Ishikawa (cell line): ENCODE measurements around the gene BANF2.

Source experiments
- CEBPB ChIP-seq: IDR thresholded peaks from 2 replicates; pipeline ENCODE4 v1.6.1; 2012
- CREB1 ChIP-seq: IDR thresholded peaks from 2 replicates; pipeline ENCODE4 v1.6.1; 2012; ENCODE audit warnings: low read depth
- EGR1 ChIP-seq: IDR thresholded peaks from 2 replicates; pipeline ENCODE4 v1.6.1; 2012
- EP300 ChIP-seq: IDR thresholded peaks from 2 replicates; pipeline ENCODE4 v1.6.1; 2012; ENCODE audit warnings: borderline replicate concordance
- FOXM1 ChIP-seq: IDR thresholded peaks from 2 replicates; pipeline ENCODE4 v1.6.1; 2012; ENCODE audit warnings: low read depth, borderline replicate concordance
- MAX ChIP-seq: IDR thresholded peaks from 2 replicates; pipeline ENCODE4 v1.6.1; 2012
- NFIC ChIP-seq: IDR thresholded peaks from 2 replicates; pipeline ENCODE4 v1.6.1; 2012
- RAD21 ChIP-seq: IDR thresholded peaks from 2 replicates; pipeline ENCODE4 v1.6.1; 2012; ENCODE audit warnings: low read depth
- TAF1 ChIP-seq: IDR thresholded peaks from 2 replicates; pipeline ENCODE4 v1.6.1; 2012; ENCODE audit warnings: low read depth, mild to moderate bottlenecking
- TCF12 ChIP-seq: IDR thresholded peaks from 2 replicates; pipeline ENCODE4 v1.6.1; 2012; ENCODE audit warnings: low read depth
- TEAD4 ChIP-seq: IDR thresholded peaks from 2 replicates; pipeline ENCODE4 v1.6.1; 2012
- YY1 ChIP-seq: IDR thresholded peaks from 2 replicates; pipeline ENCODE4 v1.6.1; 2012; ENCODE audit warnings: low read depth
- ZBTB7A ChIP-seq: IDR thresholded peaks from 2 replicates; pipeline ENCODE4 v1.6.1; 2012; ENCODE audit warnings: low read depth
- TF ChIP-seq, protein P1 (sequence below): IDR thresholded peaks from 2 replicates; pipeline ENCODE4 v1.6.1; 2012; ENCODE audit warnings: low read depth, mild to moderate bottlenecking
- TF ChIP-seq, protein P2 (sequence below): IDR thresholded peaks from 2 replicates; pipeline ENCODE4 v1.6.1; 2012

Gene BANF2

DNA sequence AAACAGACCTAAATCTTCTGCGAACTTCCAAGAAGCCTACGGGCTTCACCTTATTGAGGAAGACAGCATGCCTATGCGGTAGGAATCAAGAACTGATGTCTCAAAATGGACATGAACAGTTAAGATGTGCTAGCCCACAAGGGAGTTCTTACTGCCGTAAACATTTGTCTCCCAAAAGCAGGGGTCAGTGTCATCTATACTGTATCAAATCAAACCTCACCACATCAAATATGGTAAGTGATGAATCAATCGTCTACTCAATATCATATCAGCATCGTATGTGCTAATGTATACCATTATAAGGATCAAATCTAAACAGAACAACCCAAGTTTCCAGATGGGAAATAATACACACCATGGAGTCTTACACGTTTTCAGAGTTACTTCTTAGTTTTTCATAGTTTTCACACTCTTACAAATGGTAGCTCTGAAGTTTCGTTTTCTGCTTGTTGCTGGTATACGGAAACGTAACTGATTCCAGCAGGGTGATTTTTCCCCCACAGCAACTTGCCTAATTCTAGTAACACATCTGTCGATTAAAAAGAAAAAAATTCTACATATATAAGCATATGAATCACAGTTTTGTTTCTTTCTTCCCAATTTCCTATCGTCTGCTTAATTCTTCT, 30.3 kb upstream of the BANF2 start:
- TF ChIP-seq ZBTB7A = no peak
- TF ChIP-seq TCF12 = no peak
- no peak for TF ChIP-seq CEBPB
- TF ChIP-seq RAD21 = no peak
- TF ChIP-seq, protein P1, sequence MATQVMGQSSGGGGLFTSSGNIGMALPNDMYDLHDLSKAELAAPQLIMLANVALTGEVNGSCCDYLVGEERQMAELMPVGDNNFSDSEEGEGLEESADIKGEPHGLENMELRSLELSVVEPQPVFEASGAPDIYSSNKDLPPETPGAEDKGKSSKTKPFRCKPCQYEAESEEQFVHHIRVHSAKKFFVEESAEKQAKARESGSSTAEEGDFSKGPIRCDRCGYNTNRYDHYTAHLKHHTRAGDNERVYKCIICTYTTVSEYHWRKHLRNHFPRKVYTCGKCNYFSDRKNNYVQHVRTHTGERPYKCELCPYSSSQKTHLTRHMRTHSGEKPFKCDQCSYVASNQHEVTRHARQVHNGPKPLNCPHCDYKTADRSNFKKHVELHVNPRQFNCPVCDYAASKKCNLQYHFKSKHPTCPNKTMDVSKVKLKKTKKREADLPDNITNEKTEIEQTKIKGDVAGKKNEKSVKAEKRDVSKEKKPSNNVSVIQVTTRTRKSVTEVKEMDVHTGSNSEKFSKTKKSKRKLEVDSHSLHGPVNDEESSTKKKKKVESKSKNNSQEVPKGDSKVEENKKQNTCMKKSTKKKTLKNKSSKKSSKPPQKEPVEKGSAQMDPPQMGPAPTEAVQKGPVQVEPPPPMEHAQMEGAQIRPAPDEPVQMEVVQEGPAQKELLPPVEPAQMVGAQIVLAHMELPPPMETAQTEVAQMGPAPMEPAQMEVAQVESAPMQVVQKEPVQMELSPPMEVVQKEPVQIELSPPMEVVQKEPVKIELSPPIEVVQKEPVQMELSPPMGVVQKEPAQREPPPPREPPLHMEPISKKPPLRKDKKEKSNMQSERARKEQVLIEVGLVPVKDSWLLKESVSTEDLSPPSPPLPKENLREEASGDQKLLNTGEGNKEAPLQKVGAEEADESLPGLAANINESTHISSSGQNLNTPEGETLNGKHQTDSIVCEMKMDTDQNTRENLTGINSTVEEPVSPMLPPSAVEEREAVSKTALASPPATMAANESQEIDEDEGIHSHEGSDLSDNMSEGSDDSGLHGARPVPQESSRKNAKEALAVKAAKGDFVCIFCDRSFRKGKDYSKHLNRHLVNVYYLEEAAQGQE = no peak
- TF ChIP-seq EP300 = no peak
- no peak for TF ChIP-seq EGR1
- TF ChIP-seq, protein P2, sequence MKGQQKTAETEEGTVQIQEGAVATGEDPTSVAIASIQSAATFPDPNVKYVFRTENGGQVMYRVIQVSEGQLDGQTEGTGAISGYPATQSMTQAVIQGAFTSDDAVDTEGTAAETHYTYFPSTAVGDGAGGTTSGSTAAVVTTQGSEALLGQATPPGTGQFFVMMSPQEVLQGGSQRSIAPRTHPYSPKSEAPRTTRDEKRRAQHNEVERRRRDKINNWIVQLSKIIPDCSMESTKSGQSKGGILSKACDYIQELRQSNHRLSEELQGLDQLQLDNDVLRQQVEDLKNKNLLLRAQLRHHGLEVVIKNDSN = no peak
- TF ChIP-seq MAX = no peak
- no peak for TF ChIP-seq TEAD4
- TF ChIP-seq NFIC = no peak
- TF ChIP-seq FOXM1 = no peak

DNA sequence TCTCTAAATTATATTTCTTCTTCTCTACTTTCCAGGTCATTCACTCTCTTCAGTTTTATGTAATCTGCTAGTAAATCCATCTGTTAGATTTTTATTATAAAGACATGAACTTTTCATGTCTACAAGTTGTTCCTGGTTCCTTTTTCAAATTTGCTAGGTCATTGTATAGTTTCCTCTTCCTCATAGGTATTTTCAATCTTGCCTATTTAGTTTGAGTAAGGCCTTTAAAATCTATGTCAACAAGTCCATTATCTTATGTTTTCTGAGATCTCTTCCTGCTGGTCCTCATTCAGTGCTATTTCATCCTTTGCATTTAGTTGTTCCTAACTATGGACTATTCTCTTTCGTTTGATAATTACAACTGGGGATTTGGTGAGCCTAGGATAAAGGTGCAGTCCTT, 28.8 kb upstream of the BANF2 start:
- TF ChIP-seq CEBPB = no peak

- TF ChIP-seq ZBTB7A (no peak), CEBPB (no peak), CREB1 (no peak)
Measured at GRCh38 chr20:17671565-17671964, 28.2 kb upstream of the BANF2 start.

GRCh38 chr20:17673084-17673483, 26.7 kb upstream of the BANF2 start:
- TF ChIP-seq, protein P1 = no peak
- TF ChIP-seq ZBTB7A = no peak
- TF ChIP-seq EP300 = no peak
- TF ChIP-seq CEBPB = no peak
- no peak for TF ChIP-seq RAD21
- no peak for TF ChIP-seq TCF12
- no peak for TF ChIP-seq CREB1
- no peak for TF ChIP-seq NFIC
- no peak for TF ChIP-seq YY1
- TF ChIP-seq EGR1 = no peak
- TF ChIP-seq, protein P2 = no peak
- no peak for TF ChIP-seq TEAD4
- TF ChIP-seq TAF1 = no peak
- TF ChIP-seq FOXM1 = no peak
- TF ChIP-seq MAX = no peak

- TF ChIP-seq CREB1 (no peak), RAD21 (no peak), YY1 (no peak), MAX (no peak), TCF12 (no peak), FOXM1 (no peak), TAF1 (no peak), CEBPB (no peak), TEAD4 (no peak), ZBTB7A (no peak), EP300 (no peak), NFIC (no peak), EGR1 (no peak)
- TF ChIP-seq, protein P2 = no peak
- TF ChIP-seq, protein P1 = no peak
Measured at GRCh38 chr20:17674722-17675518, 24.8 kb upstream of the BANF2 start.
